HL-60/S4 treated with retinoic acid at 250 ng/mL for 4 days and 3 days (cell line): ENCODE results near the gene MYLK3.
"Not testable (repeated sequence)": the region's sequence is repeated elsewhere in the genome, so short reads cannot be mapped to it uniquely, and the experiment has no call there.

Experiments
- in situ Hi-C: fragments of 300-500 bp; cut with MboI; formaldehyde crosslinking; loops from 2 replicates; pipeline ENCODE4 v1.7.0; 2022; ENCODE audit warnings: low sequenced_read_pairs

MYLK3 gene

DNA sequence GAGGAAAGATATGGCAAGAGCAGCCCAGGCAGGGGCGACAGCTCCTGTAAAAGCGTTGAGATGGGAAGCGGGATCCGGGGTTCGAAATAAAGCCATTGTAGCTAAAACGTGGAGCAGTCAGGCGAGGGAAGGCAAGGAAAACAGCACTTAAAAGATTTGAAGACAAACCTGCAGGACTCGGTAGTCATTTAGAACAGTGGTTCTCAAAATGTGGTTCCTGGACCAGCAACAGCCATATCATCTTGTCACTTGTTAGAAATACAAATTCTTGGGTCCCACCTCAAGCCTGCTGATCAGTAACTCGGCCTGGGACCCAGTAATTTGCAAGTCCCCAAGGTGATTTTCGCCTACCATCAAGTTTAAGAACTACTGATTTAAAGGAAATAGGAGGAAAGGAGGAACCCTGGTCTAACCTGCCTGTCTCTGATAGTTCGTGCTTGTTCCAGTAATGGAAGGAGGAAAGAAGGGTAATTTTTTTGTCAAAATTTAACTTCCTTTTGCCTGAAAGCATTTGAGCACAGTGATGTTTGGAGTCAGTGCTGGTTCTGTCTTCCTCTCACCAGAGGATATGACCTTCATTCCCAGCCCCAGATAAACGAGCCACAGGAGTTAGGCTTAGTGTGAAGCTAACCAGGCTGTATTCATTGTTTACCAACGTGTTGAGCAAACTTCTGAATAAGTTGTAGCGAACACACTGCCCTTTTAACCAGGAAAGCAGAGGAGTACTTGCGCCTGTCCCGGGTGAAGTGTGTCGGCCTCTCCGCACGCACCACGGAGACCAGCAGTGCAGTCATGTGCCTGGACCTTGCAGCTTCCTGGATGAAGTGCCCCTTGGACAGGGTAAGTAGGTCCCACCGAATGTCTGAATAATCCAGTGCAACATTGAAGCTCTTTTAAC lies 57.6 kb downstream of the MYLK3 start:
- in situ Hi-C loops: no loop called here

DNA sequence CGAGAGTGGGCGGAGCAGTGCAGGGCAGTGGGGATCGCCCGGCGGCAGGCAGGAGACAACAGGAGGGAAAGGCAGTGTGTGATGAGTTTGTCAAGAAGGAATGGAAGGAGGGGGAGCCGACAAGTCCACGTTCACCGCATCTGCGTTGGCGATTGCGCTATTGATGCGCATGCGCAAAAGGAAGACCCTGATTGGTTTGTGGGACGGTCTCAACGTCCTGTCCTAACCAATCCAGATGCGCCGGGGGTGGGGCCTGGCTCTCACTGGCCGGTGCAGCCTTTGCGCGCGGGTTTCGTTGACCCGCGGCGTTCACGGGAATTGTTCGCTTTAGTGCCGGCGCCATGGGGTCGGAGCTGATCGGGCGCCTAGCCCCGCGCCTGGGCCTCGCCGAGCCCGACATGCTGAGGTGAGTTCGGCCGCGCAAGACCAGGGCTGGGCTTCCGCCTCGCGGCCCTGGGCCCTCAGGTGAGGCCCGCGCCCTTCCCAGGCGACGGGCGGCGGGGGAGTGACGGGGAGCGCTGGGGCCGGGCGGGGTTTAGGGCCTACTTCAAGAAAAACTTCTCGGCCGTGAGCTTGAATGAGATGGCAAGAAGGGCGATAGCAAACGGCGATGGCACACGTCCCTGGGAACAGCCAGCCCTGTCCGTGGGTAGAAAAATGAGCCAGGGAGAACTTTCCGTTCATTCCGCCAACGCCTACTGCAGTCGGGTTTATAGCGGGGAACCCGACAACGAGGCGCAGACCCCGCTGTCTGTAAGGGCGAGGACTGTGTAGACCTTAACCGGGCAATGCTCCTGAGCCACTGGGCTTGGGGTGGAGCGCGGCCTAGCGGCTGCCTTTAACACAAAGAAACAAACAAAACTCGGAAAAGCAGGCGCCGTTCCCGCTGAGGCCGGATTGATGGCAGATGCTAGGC lies 58.5 kb downstream of the MYLK3 start, which contains the start of gene ORC6:
Gene ORC6, plus strand, starts transcription at position 295 of the 916 bp plus-strand sequence. Its CDS starts 47 bp downstream, at position 342.
- in situ Hi-C loops: no loop called here

DNA sequence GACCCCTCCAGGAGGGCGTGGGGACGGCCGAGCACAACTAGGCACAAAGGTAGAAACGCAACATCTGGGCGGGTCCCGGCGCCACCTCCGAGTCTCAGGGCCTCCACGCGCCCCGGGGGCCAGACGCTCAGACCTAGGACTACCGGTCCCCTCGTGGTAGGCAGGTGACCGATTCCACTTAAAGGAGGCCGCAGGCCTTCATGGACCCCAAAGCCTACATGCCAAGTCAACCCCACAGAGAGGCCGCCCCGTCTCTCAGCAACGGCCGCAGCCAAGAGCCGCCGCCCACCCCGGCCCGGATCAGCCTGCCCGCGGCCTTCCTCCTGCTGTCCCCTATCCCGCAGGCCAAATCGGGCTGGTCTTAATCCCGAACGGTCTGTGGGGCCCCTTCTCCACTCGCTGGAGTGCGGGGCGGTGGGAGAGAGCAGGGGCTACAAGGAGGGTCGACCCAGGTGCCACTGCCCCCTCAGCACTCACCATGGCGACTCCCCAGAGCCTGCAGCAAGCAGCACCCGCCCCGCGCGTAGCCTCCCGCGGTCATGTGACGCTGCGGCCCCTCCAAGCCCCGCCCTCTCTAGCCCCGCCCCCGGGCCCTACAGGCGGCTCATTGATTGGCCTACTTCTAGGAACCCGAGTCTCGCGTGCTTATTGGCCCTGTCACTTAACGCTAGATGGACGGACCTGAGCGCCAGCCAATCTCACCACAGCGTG lies 59.3 kb downstream of the MYLK3 start, which contains the start of gene VPS35:
Gene VPS35, minus strand, starts transcription at position 525 of the 711 bp plus-strand sequence. Its CDS starts 45 bp downstream, at position 480.
- in situ Hi-C loops: no loop called here

DNA sequence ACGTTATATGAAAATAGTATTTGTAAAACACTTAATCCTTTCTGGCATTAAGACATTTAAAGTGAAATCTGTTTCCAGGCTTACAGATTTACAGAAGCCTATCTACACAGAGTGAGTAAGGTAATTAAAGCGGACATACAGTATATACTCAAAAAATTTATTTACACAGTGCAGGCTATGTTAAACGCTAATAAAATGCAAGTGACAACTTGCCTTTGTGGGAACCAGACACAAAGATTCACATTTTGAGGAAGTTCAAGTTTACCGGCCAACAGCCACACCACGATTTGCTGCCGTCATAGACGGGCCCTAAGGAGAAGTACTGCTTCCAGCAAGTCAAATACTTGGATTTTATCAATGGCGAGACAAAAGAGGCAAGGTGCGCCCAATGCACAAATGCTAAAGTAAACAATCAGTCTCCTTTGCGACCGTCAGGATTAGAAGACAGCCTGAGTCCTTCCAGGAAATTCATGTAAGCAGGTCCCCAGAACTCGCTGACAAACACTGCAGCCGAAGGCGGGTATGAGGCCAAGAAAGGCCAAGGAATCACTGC lies 60.0 kb downstream of the MYLK3 start:
- in situ Hi-C loops: no loop called here

DNA sequence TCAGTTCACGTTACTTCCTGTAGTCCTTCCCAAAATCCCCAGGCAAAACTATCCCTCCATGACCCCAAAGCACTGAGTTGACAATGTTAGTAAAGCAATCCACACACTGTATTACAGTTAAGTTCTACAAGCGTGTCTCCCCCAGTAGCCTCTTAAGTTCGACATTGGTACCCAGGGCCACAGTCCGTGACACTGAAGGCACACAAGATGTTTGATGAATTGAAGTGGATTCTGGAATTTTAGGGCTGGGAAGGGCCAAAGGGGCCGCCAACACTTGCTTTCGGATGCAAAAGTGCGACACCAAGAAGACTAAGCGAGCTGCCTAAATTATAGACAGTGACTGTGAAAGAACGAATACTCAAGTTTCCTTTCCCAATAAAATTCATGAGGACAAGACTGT lies 60.7 kb downstream of the MYLK3 start:
- in situ Hi-C loops: no loop called here

DNA sequence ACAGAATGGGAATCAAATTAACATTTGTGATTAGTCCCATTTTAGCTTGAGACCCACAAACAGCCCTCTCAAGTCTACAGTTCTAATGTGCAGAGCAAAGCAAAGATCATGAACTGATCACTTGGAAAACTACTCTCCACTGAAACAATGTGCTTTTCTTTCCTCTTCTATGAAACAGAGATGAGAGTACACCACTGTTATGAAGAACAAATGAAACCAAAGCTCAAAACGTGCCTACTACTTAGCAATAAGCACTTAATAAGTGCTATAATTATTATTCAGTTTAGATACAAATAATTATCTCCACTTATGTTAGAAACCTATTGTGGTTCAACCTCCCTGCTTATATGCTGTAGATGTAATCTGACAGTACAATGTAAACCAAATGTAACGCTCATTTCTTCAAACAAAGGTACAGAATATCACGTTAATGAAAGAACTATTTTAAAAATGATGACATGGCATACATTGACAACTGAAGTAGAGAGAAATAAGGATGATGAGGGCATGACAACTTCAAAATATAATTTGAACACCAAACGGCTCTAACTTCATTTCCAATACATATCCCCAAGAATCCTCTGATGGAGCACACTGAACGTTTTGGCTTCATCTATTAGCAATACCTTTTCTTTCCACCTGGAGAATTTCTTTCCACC lies 61.2 kb downstream of the MYLK3 start:
- in situ Hi-C loops: no loop called here

DNA sequence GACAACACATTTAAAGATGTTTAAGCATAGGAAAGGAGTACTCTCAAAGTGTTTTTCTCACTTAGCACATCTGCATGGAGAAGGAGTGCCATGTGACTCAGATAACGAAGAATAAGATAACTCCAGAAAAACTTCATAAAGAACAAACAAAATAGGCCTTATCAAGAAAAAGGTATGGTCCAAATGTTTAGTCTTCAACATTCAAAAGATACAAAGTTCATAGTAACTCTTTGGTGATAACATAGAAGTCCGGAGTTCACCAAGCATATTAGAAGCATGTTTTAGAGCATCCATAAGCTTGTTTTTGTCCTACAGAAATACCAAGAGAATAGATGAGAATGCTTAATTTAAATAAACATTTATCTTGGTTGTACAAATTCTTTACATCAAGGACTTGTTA lies 66.3 kb downstream of the MYLK3 start:
- in situ Hi-C loops: not testable (repeated sequence)

DNA sequence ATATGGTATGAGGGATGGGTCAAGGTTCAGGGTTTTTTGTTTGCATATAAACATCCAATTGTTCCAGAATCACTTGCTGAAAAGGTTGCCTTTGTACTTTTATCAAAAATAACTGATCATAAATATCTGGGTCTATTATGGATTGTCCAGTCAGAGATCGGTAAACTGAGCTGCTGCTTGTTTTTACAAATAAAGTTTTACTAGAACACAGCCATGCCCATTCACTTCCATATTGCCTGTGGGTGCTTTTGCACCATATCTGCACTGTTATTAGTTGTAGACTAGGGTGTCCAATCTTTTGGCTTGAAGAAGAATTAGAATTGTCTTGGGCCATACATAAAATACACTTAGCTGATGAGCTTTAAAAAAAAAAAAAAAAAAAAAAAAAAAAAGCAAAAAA lies 70.2 kb downstream of the MYLK3 start:
- in situ Hi-C loops: not testable (repeated sequence)

DNA sequence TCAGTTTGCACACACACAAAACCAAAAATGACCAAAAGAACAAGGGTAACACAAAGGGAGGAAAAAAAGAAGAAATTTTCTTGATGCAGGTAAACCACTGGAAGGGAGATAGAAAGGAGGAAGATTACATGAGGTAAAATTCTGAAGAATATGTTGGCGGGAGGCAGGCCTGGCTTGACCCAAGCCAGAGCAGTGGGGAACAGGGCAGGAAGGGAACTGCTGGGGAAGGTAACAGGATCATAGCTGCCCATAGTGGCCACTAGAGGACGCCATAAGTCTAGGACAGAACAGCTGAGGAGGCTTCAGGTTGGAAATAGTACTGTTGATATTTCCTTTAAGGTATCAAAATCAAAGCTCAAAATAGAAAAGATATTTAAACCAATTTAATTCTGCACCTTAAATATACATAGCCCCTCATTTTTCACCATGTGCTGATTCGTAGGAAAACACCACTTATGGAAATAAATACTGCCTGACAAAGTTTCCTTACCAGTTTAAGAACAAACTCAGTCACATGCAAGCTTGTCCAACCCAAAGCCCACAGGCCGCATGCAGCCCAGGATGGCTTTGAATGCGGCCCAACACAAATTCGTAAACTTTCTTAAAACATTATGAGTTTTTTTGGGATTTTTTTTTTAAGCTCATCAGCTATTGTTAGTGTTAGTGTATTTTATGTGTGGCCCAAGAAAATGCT lies 74.7 kb downstream of the MYLK3 start:
- in situ Hi-C loops: loop anchor here (25.0 kb wide), 1 partner anchor 239 kb away; no protein-coding TSS in a partner anchor

DNA sequence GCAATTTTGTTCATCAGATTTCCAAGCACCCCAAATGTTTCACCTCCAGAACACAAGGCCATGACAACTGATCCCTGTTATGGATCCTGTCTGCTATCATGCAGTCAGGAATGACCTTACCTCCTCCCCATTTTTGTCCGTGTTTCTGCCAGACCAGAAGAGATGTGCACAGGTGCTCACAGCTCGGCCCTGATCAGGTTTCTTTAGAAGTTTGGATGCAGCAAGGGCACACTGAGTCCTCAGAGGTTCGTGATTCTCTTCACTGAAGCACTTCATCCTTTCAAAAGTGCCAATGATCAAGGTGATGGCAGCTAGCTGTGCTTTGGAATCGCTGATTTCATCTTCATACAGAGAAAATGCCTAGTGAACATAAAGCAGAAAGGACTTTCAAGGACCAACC lies 86.0 kb downstream of the MYLK3 start:
- in situ Hi-C loops: loop anchor here (25.0 kb wide), 1 partner anchor 250 kb away; no protein-coding TSS in a partner anchor

DNA sequence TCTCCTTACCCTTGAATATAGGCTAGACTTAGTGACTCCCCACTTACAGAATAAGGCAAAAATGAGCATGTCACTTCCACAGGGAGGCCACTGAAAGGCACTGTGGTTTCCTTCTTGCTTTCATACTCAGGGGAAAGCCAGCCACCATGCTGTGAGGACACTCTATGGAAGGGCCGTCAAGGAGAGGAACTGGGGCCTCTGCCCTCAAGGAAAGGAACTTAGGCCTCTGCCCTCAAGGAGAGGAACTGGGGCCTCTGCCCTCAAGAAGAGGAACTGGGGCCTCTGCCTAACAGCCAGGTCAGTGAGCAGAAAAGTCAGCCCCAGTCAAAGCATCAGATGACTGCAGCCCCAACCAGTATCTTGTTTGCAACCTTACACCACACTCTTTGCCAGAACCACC lies 89.2 kb downstream of the MYLK3 start:
- in situ Hi-C loops: loop anchor here (25.0 kb wide), 1 partner anchor 253 kb away; no protein-coding TSS in a partner anchor
